ENCODE results near the gene TOX4.

Gene TOX4

GRCh38 chr14:21503376-21503775, 26.4 kb downstream of the TOX4 start:
- DNase-seq (ENCODE audit: low read depth), result no peak

GRCh38 chr14:21505012-21505553, 28.1 kb downstream of the TOX4 start:
- DNase-seq (ENCODE audit: low read depth), result no peak

DNA sequence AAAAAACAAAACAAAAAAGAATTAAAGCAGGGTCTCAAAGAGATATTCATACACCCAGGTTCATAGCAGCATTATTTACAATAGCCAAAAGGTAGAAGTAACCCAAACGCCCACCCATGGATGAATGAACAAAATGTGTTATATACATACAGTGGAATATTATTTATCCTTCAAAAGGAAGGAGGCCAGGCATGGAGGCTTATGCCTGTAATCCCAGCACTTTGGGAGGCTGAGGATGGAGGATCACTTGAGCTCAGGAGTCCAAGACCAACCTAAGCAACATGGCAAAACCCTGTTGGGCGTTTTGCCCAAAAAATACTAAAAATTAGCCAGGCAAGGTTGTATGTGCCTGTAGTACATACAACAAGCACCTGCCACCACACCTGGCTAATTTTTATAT, 29.6 kb downstream of the TOX4 start:
- DNase-seq (ENCODE audit: low read depth), result no peak

- no peak for DNase-seq (ENCODE audit: low read depth)
Observed at GRCh38 chr14:21509432-21510143, 32.6 kb downstream of the TOX4 start.

GRCh38 chr14:21510735-21511657, 34.0 kb downstream of the TOX4 start, which contains the start of gene METTL3:
Gene METTL3, minus strand, starts transcription at chr14:21511340. Its CDS starts 117 bp downstream, at chr14:21511223.
- peak; percentile 86 for DNase-seq (ENCODE audit: low read depth)

- DNase-seq (ENCODE audit: low read depth), result no peak
Observed at GRCh38 chr14:21514341-21514740, 37.3 kb downstream of the TOX4 start.

- DNase-seq (ENCODE audit: low read depth), result no peak
Observed at GRCh38 chr14:21518725-21519124, 41.7 kb downstream of the TOX4 start.

DNA sequence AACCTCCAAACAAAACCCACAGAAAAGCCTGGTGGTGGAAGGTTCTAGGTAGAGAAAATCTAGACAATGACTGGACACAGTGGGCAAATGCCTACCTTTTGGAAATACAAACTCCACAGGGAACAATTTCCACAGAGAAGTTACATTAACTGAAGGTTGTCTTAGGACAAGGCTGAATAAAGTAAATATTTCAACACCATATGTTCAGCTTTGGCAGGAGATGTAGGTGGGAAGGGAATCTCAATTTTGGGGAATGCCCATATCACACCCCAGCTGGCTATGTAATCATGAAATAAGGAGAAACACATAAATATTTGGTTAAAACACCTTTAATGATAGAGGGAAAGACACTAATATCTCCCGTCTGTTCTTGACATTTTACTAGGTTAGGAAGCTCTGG, 43.8 kb downstream of the TOX4 start:
- DNase-seq (ENCODE audit: low read depth), result no peak

DNA sequence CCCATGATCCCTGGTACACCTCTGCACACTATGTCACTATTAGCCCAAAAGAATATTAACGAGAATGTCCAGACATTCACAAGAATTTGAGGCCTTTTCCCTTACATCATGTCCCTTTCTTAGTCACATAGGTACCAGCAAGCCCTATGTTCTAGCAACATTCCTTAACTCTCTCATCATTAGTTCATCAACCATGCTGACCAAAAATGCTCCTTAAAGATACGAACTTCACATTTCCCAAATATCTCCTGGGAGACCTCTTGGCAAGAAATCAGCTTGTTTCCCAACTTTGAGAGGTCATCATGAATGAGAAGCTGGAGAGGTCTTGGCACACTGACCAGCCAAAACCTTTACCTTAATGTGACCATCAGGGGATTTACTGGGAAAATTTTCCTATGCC, 44.5 kb downstream of the TOX4 start:
- no peak for DNase-seq (ENCODE audit: low read depth)

DNA sequence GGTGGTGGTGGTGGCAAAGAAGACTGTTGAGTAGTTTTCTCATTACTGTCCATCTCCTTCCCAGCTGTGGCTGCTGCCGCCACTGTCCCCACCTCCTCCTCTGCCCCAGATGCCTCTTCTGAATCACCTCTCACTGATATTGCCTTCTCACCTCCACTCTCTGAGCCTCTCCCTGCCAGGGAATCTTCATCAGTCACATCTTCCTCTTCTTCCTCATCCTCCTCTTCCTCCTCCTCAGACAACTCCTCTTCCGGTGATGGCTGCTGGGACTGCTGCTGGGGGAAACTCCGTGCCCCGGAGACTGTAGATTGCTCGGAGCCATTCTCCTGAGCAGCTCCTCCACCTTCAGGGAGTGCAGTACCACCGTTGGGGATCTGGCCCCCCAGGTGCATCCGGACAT, 46.2 kb downstream of the TOX4 start:
- DNase-seq (ENCODE audit: low read depth), result no peak

GRCh38 chr14:21524575-21525490, 47.8 kb downstream of the TOX4 start:
- no peak for DNase-seq (ENCODE audit: low read depth)

GRCh38 chr14:21525571-21525961, 48.6 kb downstream of the TOX4 start:
- DNase-seq (ENCODE audit: low read depth), result no peak

GRCh38 chr14:21525962-21526671, 49.1 kb downstream of the TOX4 start, which contains the start of gene SALL2:
Gene SALL2, minus strand, starts transcription at chr14:21526346. Its CDS starts 219 bp downstream, at chr14:21526127.
- DNase-seq (ENCODE audit: low read depth), result peak; percentile 53

GRCh38 chr14:21526672-21527317, 49.8 kb downstream of the TOX4 start:
- no peak for DNase-seq (ENCODE audit: low read depth)

DNA sequence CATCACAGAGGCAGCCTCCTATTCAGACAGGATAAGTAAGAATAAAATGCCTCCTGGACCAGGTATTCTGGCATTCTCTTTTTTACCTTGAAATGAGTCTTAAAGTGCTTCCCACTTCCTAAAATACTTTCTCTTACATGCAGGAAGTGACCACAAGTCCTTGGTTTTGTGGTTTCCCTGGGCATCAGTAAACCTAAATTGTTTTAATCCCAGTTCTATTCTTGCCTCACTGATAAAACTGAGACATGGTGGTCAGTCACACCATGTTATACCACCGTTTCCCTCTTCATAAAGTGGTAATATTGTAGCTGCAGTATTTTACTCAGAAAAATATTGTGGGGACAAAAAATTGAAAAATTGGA, 50.3 kb downstream of the TOX4 start:
- DNase-seq (ENCODE audit: low read depth), result no peak

DNA sequence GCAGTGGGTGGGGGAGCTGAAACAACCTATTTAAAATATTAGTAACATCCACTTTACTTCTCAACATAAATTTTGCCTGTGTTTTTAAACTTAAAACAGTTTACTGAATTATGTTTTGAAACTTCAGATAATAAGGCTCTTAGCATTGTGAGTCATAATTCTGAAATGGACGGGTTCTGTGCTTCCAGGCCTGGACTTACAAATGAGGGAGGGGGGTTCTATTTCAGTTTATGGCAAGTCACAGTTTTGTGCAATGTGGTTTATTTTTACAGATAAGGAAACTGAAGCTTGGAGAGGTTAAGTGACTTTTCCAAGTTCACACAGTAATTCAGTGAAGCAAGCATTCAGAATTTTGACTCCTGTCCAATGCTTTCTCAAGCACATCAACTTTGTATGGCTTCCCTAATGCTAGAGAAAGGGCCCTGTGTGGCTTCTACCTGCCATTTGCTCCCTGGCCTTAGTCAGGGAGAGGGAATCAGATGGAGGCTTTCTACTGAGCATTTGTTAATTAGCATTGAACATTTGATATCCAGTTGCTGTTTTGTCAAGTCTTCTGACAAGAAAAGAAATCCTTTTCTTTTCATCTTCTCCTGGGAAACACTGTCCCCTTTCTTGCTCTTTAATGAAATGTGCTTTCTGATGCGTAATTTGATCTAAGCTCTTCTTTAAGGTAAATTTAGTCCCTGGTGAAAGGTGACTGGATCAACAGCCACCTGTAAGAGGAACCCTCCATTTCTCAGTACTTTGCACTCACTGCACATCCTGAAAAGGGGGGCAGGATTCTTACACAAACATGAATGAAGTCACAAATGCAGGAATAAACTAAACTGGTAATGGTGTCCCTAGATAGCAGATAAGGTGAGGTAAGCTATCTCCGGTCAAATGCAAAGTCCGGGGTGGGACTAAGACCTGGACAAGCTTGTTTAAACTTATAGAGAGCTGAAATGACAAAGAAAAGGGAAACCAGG, 51.7 kb downstream of the TOX4 start:
- no peak for DNase-seq (ENCODE audit: low read depth)

GRCh38 chr14:21529515-21529914, 52.5 kb downstream of the TOX4 start:
- no peak for DNase-seq (ENCODE audit: low read depth)

- no peak for DNase-seq (ENCODE audit: low read depth)
Observed at GRCh38 chr14:21533294-21533693, 56.3 kb downstream of the TOX4 start.

DNA sequence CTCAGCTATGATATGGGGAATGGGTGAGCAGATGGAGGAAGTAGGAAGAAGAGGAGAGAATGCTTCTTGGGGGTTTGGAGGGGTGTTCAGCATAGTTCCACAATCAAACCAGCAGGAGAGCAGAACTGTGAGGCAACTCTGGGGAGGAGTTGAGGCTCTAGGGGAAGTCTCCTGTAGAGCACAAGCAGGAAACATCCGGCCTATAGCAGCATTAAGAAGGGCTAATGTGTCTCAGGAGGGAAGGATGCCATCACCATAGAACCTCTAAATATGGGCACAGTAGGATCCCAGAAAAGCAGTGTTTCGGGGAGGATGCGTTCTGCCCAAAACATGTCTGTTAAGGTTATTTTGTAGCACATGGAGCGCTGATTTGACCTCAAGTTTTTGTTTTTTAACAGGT, 57.6 kb downstream of the TOX4 start:
- DNase-seq (ENCODE audit: low read depth), result no peak

All from activated T-helper 9 cell treated with anti-CD3 and anti-CD28 coated beads, Interleukin-2, amount 50 U/mL, for 16 hours (primary cell).